SU-DHL-6 (cell line): ENCODE measurements around the gene TEC.

ENCODE experiments used
- H2AFZ ChIP-seq: fragments of 200-600 bp; sonication (generic); 2 replicates; pipeline ENCODE4 v1.6.1; 2014; ENCODE audit warnings: low read depth, mild to moderate bottlenecking, moderate library complexity, mixed read lengths, antibody characterized with exemption, low read length; ENCODE audit not compliant: severe bottlenecking
- H3F3A ChIP-seq: fragments of 200-600 bp; shearing (Covaris generic); 2 replicates; pipeline ENCODE4 v1.6.0; 2016; ENCODE audit warnings: antibody characterized with exemption, mild to moderate bottlenecking; ENCODE audit not compliant: insufficient read depth
- H3K27ac ChIP-seq: fragments of 200-600 bp; sonication (generic); 2 replicates; pipeline ENCODE4 v1.5.1; 2016; ENCODE audit warnings: low read depth, mild to moderate bottlenecking, low read length, moderate library complexity, mixed read lengths
- H3K27me3 ChIP-seq: fragments of 200-600 bp; sonication (generic), shearing (Covaris generic); 2 replicates; pipeline ENCODE4 v1.6.0; 2014; ENCODE audit warnings: mild to moderate bottlenecking, low read length
- H3K36me3 ChIP-seq: fragments of 200-600 bp; sonication (generic); 2 replicates; pipeline ENCODE4 v1.6.1; 2014; ENCODE audit warnings: mild to moderate bottlenecking, low read length, mixed read lengths
- H3K4me2 ChIP-seq: fragments of 300-600, 200-600 bp; shearing (Covaris generic), sonication (generic); 2 replicates; pipeline ENCODE4 v1.6.0; 2014; ENCODE audit warnings: low read length, low read depth, mild to moderate bottlenecking; ENCODE audit not compliant: poor library complexity, severe bottlenecking
- H3K4me3 ChIP-seq: fragments of 200-600 bp; sonication (generic); 2 replicates; pipeline ENCODE4 v1.5.1; 2014; ENCODE audit warnings: antibody characterized with exemption, low read length, mild to moderate bottlenecking, mixed read lengths; ENCODE audit not compliant: insufficient read depth, poor library complexity, severe bottlenecking
- H3K79me2 ChIP-seq: fragments of 200-600 bp; sonication (generic); 2 replicates; pipeline ENCODE4 v1.6.1; 2014; ENCODE audit warnings: mild to moderate bottlenecking, low read length, moderate library complexity; ENCODE audit not compliant: insufficient read depth
- H3K9ac ChIP-seq: fragments of 200-600 bp; sonication (generic); 2 replicates; pipeline ENCODE4 v1.7.0; 2014; ENCODE audit warnings: mild to moderate bottlenecking, low read length
- H3K9me2 ChIP-seq: fragments of 200-600 bp; sonication (generic); replicated peaks from 2 replicates; pipeline ENCODE4 v1.6.1; 2014; ENCODE audit warnings: low read length; ENCODE audit not compliant: insufficient read depth
- H3K9me3 ChIP-seq: fragments of 200-600 bp; sonication (generic); 2 replicates; pipeline ENCODE4 v1.6.1; 2014; ENCODE audit warnings: low read length, mixed read lengths; ENCODE audit not compliant: insufficient read depth
- H4K20me1 ChIP-seq: fragments of 200-600 bp; sonication (generic); 2 replicates; pipeline ENCODE4 v1.6.1; 2014; ENCODE audit warnings: low read depth, mild to moderate bottlenecking, antibody characterized with exemption, low read length, moderate library complexity, mixed read lengths
- EZH2phosphoT487 ChIP-seq: fragments of 200-600 bp; sonication (generic), shearing (Covaris generic); conservative IDR thresholded peaks from 2 replicates; pipeline ENCODE4 v1.6.1; 2018; ENCODE audit warnings: mild to moderate bottlenecking, antibody characterized with exemption, low read length, moderate library complexity, mixed read lengths
- TF ChIP-seq, protein P1 (sequence below): fragments of 200-600 bp; sonication (generic); IDR thresholded peaks from one replicate; pipeline ENCODE4 v1.5.1; 2017; ENCODE audit warnings: antibody characterized with exemption, mild to moderate bottlenecking, low read length, moderate library complexity; ENCODE audit not compliant: insufficient read depth, poor library complexity, severe bottlenecking

Gene TEC

DNA sequence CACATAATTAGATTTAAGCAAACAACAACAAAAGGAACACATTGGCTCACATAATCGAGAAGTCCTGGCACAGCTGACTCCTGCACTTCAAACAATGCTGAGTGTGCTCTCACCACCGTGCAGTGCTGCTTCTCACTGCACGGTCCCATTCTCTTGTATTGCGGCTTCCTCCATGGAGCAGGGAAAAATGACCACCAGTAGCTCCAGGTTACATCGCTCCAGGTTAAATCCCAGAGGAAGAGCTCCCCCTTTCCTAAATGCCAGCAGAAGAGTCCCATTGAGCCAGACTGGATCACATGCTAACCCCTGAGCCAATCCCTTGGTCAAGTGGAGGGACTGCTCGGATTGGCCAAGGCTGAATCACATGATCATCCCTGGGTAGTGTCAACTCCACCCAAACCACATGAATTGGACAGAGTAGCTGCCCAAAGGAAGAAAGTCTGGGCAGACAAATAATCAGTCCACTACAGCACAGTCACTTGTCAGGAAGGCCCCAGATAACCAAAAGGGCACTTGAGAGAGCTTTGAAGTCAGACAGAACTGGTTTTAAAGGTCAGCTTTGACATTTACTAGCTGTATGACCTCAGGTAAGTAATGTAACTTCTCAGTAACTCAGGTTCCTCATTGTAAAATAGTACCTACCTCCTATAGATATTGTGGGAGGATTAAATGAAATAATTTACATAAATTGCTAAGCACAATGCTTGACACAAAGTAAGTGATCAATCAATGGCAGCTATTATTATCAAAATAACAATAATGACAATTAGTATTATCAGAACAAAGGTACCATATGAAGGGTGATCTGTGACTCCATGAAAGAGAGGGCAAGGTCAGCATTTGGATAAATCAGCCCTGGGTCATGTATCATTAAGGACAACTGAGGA lies 14.3 kb downstream of the TEC start:
- Histone ChIP-seq H3K4me3 (no peak overlapping the region), H3K4me2 (no peak overlapping the region), H3K9me3 (no peaks in the 10 kb centered on the region), H2AFZ (no peak overlapping the region), H4K20me1 (peaks cover 24% of the 10 kb centered on the region; the same call in 1 of the 2 replicates), H3K36me3 (peaks cover 3% of the 10 kb centered on the region; the same call in 1 of the 2 replicates), H3K27me3 (no peaks in the 10 kb centered on the region), H3K9me2 (no peaks in the 10 kb centered on the region), H3F3A (0 out of 2 replicates have a peak, but pooled peaks cover 11% of the 10 kb centered on the region), H3K9ac (no peak overlapping the region), H3K27ac (no peak overlapping the region), H3K79me2 (peaks cover 100% of the 10 kb centered on the region)
- TF ChIP-seq, protein P1, sequence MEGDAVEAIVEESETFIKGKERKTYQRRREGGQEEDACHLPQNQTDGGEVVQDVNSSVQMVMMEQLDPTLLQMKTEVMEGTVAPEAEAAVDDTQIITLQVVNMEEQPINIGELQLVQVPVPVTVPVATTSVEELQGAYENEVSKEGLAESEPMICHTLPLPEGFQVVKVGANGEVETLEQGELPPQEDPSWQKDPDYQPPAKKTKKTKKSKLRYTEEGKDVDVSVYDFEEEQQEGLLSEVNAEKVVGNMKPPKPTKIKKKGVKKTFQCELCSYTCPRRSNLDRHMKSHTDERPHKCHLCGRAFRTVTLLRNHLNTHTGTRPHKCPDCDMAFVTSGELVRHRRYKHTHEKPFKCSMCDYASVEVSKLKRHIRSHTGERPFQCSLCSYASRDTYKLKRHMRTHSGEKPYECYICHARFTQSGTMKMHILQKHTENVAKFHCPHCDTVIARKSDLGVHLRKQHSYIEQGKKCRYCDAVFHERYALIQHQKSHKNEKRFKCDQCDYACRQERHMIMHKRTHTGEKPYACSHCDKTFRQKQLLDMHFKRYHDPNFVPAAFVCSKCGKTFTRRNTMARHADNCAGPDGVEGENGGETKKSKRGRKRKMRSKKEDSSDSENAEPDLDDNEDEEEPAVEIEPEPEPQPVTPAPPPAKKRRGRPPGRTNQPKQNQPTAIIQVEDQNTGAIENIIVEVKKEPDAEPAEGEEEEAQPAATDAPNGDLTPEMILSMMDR: no peak
- no peak for TF ChIP-seq EZH2phosphoT487

DNA sequence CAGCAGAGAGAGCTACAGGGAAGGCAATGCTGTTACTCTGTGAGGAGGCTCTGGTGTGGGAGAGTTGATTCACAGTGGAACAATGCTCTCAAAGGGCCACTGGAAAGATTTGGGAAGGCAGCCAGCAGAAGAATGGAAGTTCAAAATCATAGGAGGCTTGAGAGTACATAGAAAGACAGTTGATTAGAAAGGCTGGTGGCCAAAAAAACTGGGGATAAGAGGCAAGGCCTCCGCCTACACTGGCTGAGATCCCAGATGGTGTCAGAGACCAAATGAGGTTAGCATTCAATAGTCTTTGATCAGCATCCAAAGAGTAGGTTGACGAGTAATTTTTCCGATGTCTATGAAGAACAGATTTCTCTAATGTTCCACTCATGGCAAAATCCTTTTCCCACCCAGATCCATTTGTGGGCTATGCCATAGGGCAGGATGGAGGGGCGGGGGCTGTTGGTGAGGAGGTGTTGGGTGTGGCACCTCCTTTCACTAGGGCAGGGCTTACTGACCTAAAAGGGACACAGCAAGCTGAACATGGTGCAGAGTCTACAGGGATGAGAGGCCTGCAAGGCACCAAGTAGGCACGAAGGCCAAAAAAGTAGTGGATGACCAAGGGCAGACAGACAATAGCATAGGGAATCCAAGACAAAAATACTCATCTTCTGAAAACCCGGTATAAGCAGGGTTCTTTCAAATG lies 15.1 kb downstream of the TEC start:
- H3K4me2 ChIP-seq: no peak overlapping the region
- TF ChIP-seq EZH2phosphoT487: no peak
- TF ChIP-seq, protein P1: no peak
- H4K20me1 ChIP-seq: peaks cover 24% of the 10 kb centered on the region; the same call in 1 of the 2 replicates
- H3K9me3 ChIP-seq: no peaks in the 10 kb centered on the region
- H3F3A ChIP-seq: 0 out of 2 replicates have a peak, but pooled peaks cover 11% of the 10 kb centered on the region
- no peaks in the 10 kb centered on the region for H3K9me2 ChIP-seq
- peaks cover 3% of the 10 kb centered on the region; the same call in 1 of the 2 replicates for H3K36me3 ChIP-seq
- no peak overlapping the region for H3K4me3 ChIP-seq
- no peaks in the 10 kb centered on the region for H3K27me3 ChIP-seq
- H3K27ac ChIP-seq: no peak overlapping the region
- no peak overlapping the region for H2AFZ ChIP-seq
- no peak overlapping the region for H3K9ac ChIP-seq
- H3K79me2 ChIP-seq: peaks cover 100% of the 10 kb centered on the region

GRCh38 chr4:48252313-48252712 lies 17.3 kb downstream of the TEC start:
- H3K79me2 ChIP-seq: peaks cover 100% of the 10 kb centered on the region
- H3K9ac ChIP-seq: no peak overlapping the region
- 0 out of 2 replicates have a peak, but pooled peaks cover 4% of the 10 kb centered on the region for H3F3A ChIP-seq
- TF ChIP-seq, protein P1: no peak
- TF ChIP-seq EZH2phosphoT487: no peak
- no peaks in the 10 kb centered on the region for H3K27me3 ChIP-seq
- peaks cover 6% of the 10 kb centered on the region for H3K36me3 ChIP-seq
- H4K20me1 ChIP-seq: peaks cover 24% of the 10 kb centered on the region; the same call in 1 of the 2 replicates
- no peak overlapping the region for H3K4me3 ChIP-seq
- no peaks in the 10 kb centered on the region for H3K9me2 ChIP-seq
- H3K27ac ChIP-seq: peak overlapping the region; percentile 22; the same call in 1 of the 2 replicates
- H2AFZ ChIP-seq: no peak overlapping the region
- no peak overlapping the region for H3K4me2 ChIP-seq
- no peaks in the 10 kb centered on the region for H3K9me3 ChIP-seq
